Breast epithelium (tissue), 3 donors: ENCODE measurements around the gene ANTXR1.

Experiments used
- CTCF ChIP-seq, 3 donors: fragments of 450-650 bp; IDR thresholded peaks; one replicate each; pipeline ENCODE4 v1.5.1; 2016 to 2017; ENCODE audit warnings: antibody characterized with exemption in 3 of 3, mild to moderate bottlenecking in 3 of 3, moderate library complexity in 3 of 3
- POLR2A ChIP-seq: fragments of 450-650 bp; IDR thresholded peaks from one replicate; pipeline ENCODE4 v1.6.1; 2016; ENCODE audit warnings: antibody characterized with exemption, mild to moderate bottlenecking, moderate library complexity

GRCh38 chr2:69114534-69114933, 101.6 kb downstream of the ANTXR1 start:
- TF ChIP-seq CTCF (IDR thresholded peaks at IDR 0.05) (no peak), POLR2A (no peak)
